GM18951 (cell line): ENCODE data around the gene MACROD2.

Experiments
- POLR2A ChIP-seq: IDR thresholded peaks from 4 replicates; pipeline ENCODE4 v1.6.1; 2011; ENCODE audit warnings: mild to moderate bottlenecking; ENCODE audit not compliant: insufficient read length, insufficient read depth; ENCODE audit errors: extremely low read depth
- in situ Hi-C: fragments of 300-500 bp; cut with MboI; formaldehyde crosslinking; loops from one replicate; pipeline ENCODE4 v1.12.0; 2022; ENCODE audit warnings: low sequenced_read_pairs, mixed read lengths, inconsistent platforms; ENCODE audit not compliant: unreplicated experiment

Gene MACROD2

GRCh38 chr20:14845199-14846160 is 850.2 kb downstream of the MACROD2 start:
- TF ChIP-seq POLR2A = no peak
- in situ Hi-C loops = no loop called here

DNA sequence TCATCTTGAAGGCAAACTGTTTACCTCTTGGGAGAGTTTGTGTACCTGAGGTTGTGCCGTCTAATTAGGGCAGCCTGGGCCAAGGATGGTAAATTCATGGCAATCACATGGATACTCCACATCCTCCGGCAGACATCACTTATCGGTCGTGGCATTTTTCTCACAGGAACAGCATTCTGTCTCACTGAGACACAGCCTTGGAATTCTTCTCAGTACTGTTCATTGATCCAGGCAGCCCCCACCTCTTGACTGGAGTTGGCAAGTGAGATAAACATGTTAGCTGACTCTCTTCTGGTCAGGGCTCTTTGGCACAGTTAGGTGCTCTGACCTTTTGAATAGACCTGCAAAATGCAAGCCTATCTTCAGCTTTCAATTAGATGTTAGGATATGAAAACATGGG is 853.5 kb downstream of the MACROD2 start:
- no peak for TF ChIP-seq POLR2A
- in situ Hi-C loops = no loop called here

DNA sequence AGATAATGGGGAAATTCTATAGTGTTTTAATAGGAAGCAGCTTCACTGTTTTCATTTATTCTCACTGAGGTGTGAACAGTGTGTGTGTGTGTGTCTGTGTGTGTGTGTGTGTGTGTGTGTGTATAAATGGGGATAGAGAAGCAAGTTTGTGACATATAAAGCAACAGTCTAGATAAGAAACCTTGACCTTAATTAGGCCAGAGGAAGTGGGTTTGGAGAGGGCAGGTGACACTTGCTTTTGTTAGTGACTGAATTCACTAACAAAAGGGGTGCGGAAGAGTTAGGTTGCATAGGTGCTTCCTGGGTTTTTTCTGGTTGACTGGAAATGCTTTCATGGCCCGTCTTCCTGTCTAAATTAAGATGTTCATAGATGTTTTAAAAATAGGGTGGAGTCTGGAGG is 857.8 kb downstream of the MACROD2 start:
- in situ Hi-C loops = no loop called here
- no peak for TF ChIP-seq POLR2A

DNA sequence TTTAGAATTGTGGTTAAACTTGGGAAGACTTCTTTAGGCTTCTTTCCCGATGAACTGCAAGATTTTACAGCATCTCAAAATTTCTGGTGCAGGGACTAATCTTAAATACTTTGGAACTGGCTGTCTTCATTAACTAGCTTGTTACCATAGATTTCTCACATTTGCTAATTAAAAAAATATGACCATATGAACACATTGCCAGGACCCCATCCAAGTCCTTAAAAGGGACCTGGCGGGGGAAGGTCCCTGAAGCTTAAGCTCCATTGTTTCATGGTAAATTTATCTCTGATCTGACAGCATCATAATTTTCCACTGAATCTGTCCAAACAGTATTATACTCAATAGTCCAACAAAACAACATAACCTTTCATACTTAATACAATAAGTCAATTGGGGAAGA is 859.9 kb downstream of the MACROD2 start:
- in situ Hi-C loops = no loop called here
- TF ChIP-seq POLR2A = no peak

GRCh38 chr20:14859627-14860026 is 864.3 kb downstream of the MACROD2 start:
- in situ Hi-C loops = no loop called here
- TF ChIP-seq POLR2A = no peak

GRCh38 chr20:14860410-14860814 is 865.1 kb downstream of the MACROD2 start:
- in situ Hi-C loops = no loop called here
- TF ChIP-seq POLR2A = no peak

GRCh38 chr20:14861028-14861699 is 865.8 kb downstream of the MACROD2 start:
- in situ Hi-C loops = no loop called here
- TF ChIP-seq POLR2A = no peak

DNA sequence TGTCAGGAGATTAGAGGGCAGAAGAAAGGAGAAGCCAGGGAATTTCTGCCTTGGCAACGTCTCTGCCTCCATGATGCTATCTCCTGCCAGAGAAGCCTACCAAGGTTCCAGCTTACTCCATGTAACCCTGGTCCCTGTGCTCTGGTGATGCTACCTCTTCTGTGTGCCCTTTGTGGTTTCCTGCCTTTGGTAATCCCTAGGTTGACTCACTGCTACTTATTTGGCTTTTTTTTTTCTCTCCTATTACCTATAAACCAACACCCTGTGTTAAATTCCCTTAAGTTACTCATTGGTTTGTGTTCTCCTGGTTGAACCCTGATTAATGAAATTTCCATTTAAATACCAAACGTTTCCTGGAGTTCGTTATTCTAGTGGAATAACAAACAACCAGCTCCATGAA is 869.9 kb downstream of the MACROD2 start:
- no peak for TF ChIP-seq POLR2A
- in situ Hi-C loops = no loop called here

DNA sequence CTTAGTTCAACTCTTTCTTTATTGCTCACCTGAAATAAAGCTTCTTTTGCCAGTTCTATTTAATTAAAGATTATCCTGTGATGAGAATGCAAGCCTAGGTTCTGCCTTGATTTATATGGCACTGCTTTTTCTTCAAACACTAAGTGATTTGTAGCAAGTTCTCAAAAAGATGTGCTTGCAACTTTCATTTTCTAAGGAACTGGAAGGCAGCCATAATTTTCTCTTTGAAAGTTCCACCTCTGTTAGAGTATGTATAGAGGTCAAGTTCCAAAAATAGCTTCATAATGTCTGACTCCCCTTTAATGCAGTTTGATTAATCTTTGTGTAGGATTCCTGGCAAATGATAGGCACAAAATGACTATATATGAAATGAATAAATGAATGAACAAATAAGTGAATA is 870.4 kb downstream of the MACROD2 start:
- in situ Hi-C loops = no loop called here
- TF ChIP-seq POLR2A = no peak

GRCh38 chr20:14866841-14867514 is 871.7 kb downstream of the MACROD2 start:
- no peak for TF ChIP-seq POLR2A
- in situ Hi-C loops = no loop called here

DNA sequence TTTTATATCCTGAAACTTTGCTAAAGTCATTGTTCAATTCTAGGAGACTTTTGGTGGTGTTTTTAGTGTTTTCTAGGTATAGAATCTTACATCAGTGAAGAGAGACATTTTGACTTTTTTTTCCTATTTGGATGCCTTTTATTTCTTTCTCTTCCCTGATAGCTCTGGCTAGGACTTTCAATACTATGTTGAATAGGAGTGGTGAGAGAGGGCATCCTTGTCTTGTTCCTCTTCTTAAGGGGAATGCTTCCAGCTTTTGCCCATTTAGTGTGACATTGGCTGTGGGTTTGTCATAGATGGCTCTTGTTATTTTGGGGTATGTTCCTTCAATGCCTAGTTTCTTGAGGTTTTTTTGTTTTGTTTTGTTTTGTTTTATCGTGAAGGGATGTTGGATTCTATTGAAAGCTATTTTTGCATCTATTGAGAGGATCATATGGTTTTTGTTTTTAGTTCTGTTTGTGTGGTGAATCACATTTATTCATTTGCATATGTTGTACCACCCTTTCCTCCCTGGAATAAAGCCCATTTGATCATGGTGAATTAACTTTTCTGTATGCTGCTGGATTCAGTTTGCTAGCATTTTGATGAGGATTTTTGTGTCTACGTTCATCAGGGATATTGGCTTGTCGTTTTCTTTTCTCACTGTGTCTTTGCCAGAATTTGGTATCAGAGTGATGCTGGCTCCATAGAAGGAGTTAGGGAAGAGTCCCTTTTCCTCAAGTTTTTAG is 882.1 kb downstream of the MACROD2 start:
- no peak for TF ChIP-seq POLR2A
- in situ Hi-C loops = no loop called here

- in situ Hi-C loops = no loop called here
- TF ChIP-seq POLR2A = no peak
Measured at GRCh38 chr20:14878676-14879019, 883.3 kb downstream of the MACROD2 start.
